GM12878 (cell line): ENCODE measurements around the gene GPR146. TPM values are rescaled to one million over a fixed set of nuclear protein-coding genes. Genes with fewer than 3 reads are reported as not detected.
A peak's percentile ranks its signal among the peaks of the same experiment; 100 is the strongest.

Source experiments
- ATAC-seq: fragments of 200-7000 bp; cut with Tn5 transposase; 3 replicates; pipeline ENCODE4 v1.9.1; 2020; ENCODE audit warnings: mild to moderate bottlenecking, moderate library complexity
- BruUV-seq: library from RNA; stranded (reverse); fragments of 400-500 nt; replicated peaks from 2 replicates; lab custom pipeline; 2021; lab: Mats Ljungman, UMichigan
- CTCF ChIA-PET: fragments of 300-600 bp; sonication (Branson Sonifier 250); formaldehyde crosslinking; extraction: SDS; loops from one replicate; lab custom pipeline; 2021; ENCODE audit warnings: inconsistent platforms; lab: Yijun Ruan, JAX
- POLR2A ChIA-PET: fragments of 350-600 bp; formaldehyde crosslinking; extraction: SDS; loops from one replicate; lab custom pipeline; 2021; ENCODE audit warnings: inconsistent platforms; lab: Charles Lee
- RAD21 ChIA-PET: fragments of 300-600 bp; sonication (Branson Sonifier 250); formaldehyde crosslinking; loops from one replicate; lab custom pipeline; 2023; ENCODE audit warnings: antibody characterized with exemption; ENCODE audit not compliant: unreplicated experiment; lab: Charles Lee
- SMC1A ChIA-PET: fragments of 300-600 bp; sonication (Branson Sonifier 250); formaldehyde crosslinking; loops from one replicate; lab custom pipeline; 2023; ENCODE audit not compliant: unreplicated experiment, uncharacterized antibody; lab: Charles Lee
- DNase-seq: peaks from one replicate; pipeline ENCODE4 v3.0.0-alpha.2; 2011; ENCODE audit warnings: low read depth, low spot score
- FAIRE-seq: peaks from 3 replicates; lab custom pipeline; 2011; peaks lifted over from hg19 to GRCh38; lab: Jason Lieb, UNC
- H2AFZ ChIP-seq: 2 replicates; pipeline ENCODE4 v1.6.0; 2011; ENCODE audit warnings: low read depth, low read length, control low read depth; ENCODE audit not compliant: control insufficient read depth
- H3K27ac ChIP-seq: 2 replicates; pipeline ENCODE4 v1.5.1; 2011; ENCODE audit warnings: control low read depth; ENCODE audit not compliant: control insufficient read depth, insufficient read depth
- H3K27me3 ChIP-seq, 2 experiments: replicated peaks in 1 of 2; 2 replicates each; pipeline versions ENCODE4 v1.6.0 to v1.6.1; 2011; ENCODE audit warnings: low read length in 1 of 2; ENCODE audit not compliant: control insufficient read depth in 2 of 2, insufficient read depth in 2 of 2
- H3K36me3 ChIP-seq, 2 experiments: 2 replicates each; pipeline ENCODE4 v1.5.1; 2011; ENCODE audit warnings: low read length in 1 of 2; ENCODE audit not compliant: control insufficient read depth in 2 of 2, insufficient read depth in 2 of 2
- H3K4me1 ChIP-seq: 2 replicates; pipeline ENCODE4 v1.6.1; 2011; ENCODE audit warnings: mild to moderate bottlenecking, low read length, moderate library complexity, mixed read lengths; ENCODE audit not compliant: control insufficient read depth, insufficient read depth
- H3K4me2 ChIP-seq: 2 replicates; pipeline ENCODE4 v1.6.0; 2011; ENCODE audit warnings: control low read depth; ENCODE audit not compliant: control insufficient read depth, insufficient read depth
- H3K4me3 ChIP-seq: fragments of 200-600 bp; sonication (generic); 2 replicates; pipeline ENCODE4 v1.5.1; 2016
- H3K79me2 ChIP-seq: 2 replicates; pipeline ENCODE4 v1.6.0; 2011; ENCODE audit warnings: low read length; ENCODE audit not compliant: control insufficient read depth, insufficient read depth
- H3K9ac ChIP-seq: 2 replicates; pipeline ENCODE4 v1.8.0; 2011; ENCODE audit warnings: low read length, control low read depth, mixed read lengths; ENCODE audit not compliant: control insufficient read depth, insufficient read depth
- H3K9me3 ChIP-seq: replicated peaks from 3 replicates; pipeline ENCODE4 v1.5.1; 2011; ENCODE audit warnings: mild to moderate bottlenecking, low read length; ENCODE audit not compliant: control insufficient read depth, insufficient read depth
- H4K20me1 ChIP-seq: 2 replicates; pipeline ENCODE4 v1.6.0; 2011; ENCODE audit not compliant: control insufficient read depth, insufficient read depth
- BCL3 ChIP-seq: IDR thresholded peaks from 2 replicates; pipeline ENCODE4 v1.6.1; 2011; ENCODE audit warnings: borderline replicate concordance, low read depth, mild to moderate bottlenecking, moderate library complexity, low read length; ENCODE audit not compliant: insufficient read depth, poor library complexity, severe bottlenecking
- CUX1 ChIP-seq: IDR thresholded peaks from 2 replicates; pipeline ENCODE4 v1.6.1; 2012; ENCODE audit warnings: improper control_type of control experiment, low read depth, low read length; ENCODE audit not compliant: insufficient replicate concordance
- GABPA ChIP-seq: IDR thresholded peaks from 2 replicates; pipeline ENCODE4 v1.6.1; 2014; ENCODE audit warnings: antibody characterized with exemption, low read depth, mild to moderate bottlenecking, inconsistent platforms
- HCFC1 ChIP-seq: fragments of 150-350 bp; IDR thresholded peaks from 2 replicates; pipeline ENCODE4 v1.6.1; 2014; ENCODE audit warnings: low read length
- JUND ChIP-seq: IDR thresholded peaks from 2 replicates; pipeline ENCODE4 v1.6.1; 2012; ENCODE audit warnings: low read depth, mild to moderate bottlenecking, low read length, improper control_type of control experiment, moderate library complexity
- KDM1A ChIP-seq: fragments of 200-600 bp; sonication (generic); IDR thresholded peaks from 2 replicates; pipeline ENCODE4 v1.6.1; 2016; ENCODE audit warnings: borderline replicate concordance
- TCF3 ChIP-seq: IDR thresholded peaks from 2 replicates; pipeline ENCODE4 v1.6.1; 2012; ENCODE audit warnings: low read depth, mild to moderate bottlenecking, low read length, borderline replicate concordance; ENCODE audit not compliant: insufficient read depth
- WRNIP1 ChIP-seq: IDR thresholded peaks from 2 replicates; pipeline ENCODE4 v1.6.1; 2011; ENCODE audit warnings: low read depth, low read length, improper control_type of control experiment, borderline replicate concordance
- ZNF24 ChIP-seq: fragments of 450-650 bp; IDR thresholded peaks from 2 replicates; pipeline ENCODE4 v1.6.1; 2017; ENCODE audit warnings: antibody characterized with exemption, mild to moderate bottlenecking
- WGBS: methylation state at CpG from one replicate; pipeline ENCODE4 v1.1.6; 2016; ENCODE audit warnings: low lambda C conversion rate; ENCODE audit not compliant: insufficient replicate concordance, insufficient coverage; ENCODE audit errors: missing lambda C conversion rate; 5-methylcytosine and 5-hydroxymethylcytosine counted together
- in situ Hi-C: fragments of 300-500 bp; cut with MboI; formaldehyde crosslinking; loops from 9 replicates; pipeline ENCODE4 v1.14.3; 2018; ENCODE audit warnings: mixed read lengths
- intact Hi-C: fragments of 100-400 bp; cut with micrococcal nuclease; formaldehyde crosslinking; loops from one replicate; pipeline ENCODE4 v1.14.2; 2022; ENCODE audit not compliant: unreplicated experiment
- polyA plus RNA-seq, 11 experiments: library from polyadenylated mRNA; depleted of rRNA in 4 of 11; unstranded in 6 of 11; stranded (reverse) in 5 of 11; fragments of >200 nt; fragmentation: Nextera tagmentation in 4 of 11; fragmentation: Illumina TruSeq in 1 of 11; extraction: Ambion mirVana in 4 of 11; extraction: Trizol in 1 of 11; gene quantifications; 1 replicate in 1 of 11; 2 replicates in 10 of 11; pipeline versions ENCODE4 v1.2.1 to v1.2.3, GENCODE V29; 2011 to 2016; ENCODE audit warnings: inconsistent platforms in 2 of 11, missing spikeins in 2 of 11, low read depth in 1 of 11
- total RNA-seq, 4 experiments: library from RNA; depleted of rRNA in 3 of 4; stranded (reverse); fragments of >200 nt in 3 of 4; fragmentation: Illumina TruSeq in 1 of 4; extraction: Trizol in 1 of 4; gene quantifications; 2 replicates each; pipeline versions ENCODE4 v1.2.1 to v1.2.3, GENCODE V29; 2013 to 2021

Gene GPR146
- total and polyA plus RNA-seq, 10 of the 15 experiments (the other 5 are each of a cell fraction or from before 2014, with no cell fraction given), result 0.19 to 12.0 (median 0.54) TPM; not detected in 2

- TF ChIP-seq ZNF24, result no peak
- no peak for TF ChIP-seq KDM1A
- TF ChIP-seq CUX1, result no peak
- TF ChIP-seq WRNIP1, result no peak
- no peak for TF ChIP-seq HCFC1
- TF ChIP-seq GABPA, result no peak
- TF ChIP-seq, all 136 proteins: peak for 3
These were observed 35.5 kb upstream of the GPR146 start (continued) for GRCh38 chr7:1008733-1009363.

- Histone ChIP-seq H4K20me1 (no peaks in the 10 kb centered on the region), H3K79me2 (peaks cover 2% of the 10 kb centered on the region; the same call in 1 of the 2 replicates), H3K27ac (no peak overlapping the region), H3K4me2 (no peak overlapping the region), H3K36me3 (peaks cover 4 to 17% of the 10 kb centered on the region in 2 experiments; a peak in 3 of 4 replicates), H3K9ac (no peak overlapping the region), H2AFZ (no peak overlapping the region), H3K27me3 (no peaks in the 10 kb centered on the region), H3K4me3 (no peak overlapping the region), H3K9me3 (no peaks in the 10 kb centered on the region), H3K4me1 (no peaks in the 10 kb centered on the region)
- POLR2A ChIA-PET, result no interaction called here
- CTCF ChIA-PET, result no interaction called here
- no peak for ATAC-seq
- WGBS, result 92% methylated on average over 15 of the region's 22 CpGs
- no peak for FAIRE-seq
- RAD21 ChIA-PET, result no interaction called here
- no TSS peak for BruUV-seq
- no peak for DNase-seq
- TF ChIP-seq JUND (no peak), TCF3 (peak; percentile 44; the same call in 1 of the 2 replicates), BCL3 (peak; percentile 87)
- in situ Hi-C loops (no loop called here), intact Hi-C loops (no loop called here)
- SMC1A ChIA-PET, result no interaction called here
These were observed 34.6 kb upstream of the GPR146 start for GRCh38 chr7:1009747-1010146.
